A549 treated with AZD9567 at 1 μM for 4 hours (cell line): Measurements from ENCODE around the gene RANBP3L. TPM values are rescaled to one million over a fixed set of nuclear protein-coding genes. Genes with fewer than 3 reads are reported as not detected.

Experiments used
- total RNA-seq: library from RNA; stranded (reverse); fragments of 200-300 nt; extraction: Qiagen RNA extraction; gene quantifications from 5 replicates; pipeline ENCODE4 v1.2.3, GENCODE V29; 2022; ENCODE audit not compliant: insufficient read depth

Gene RANBP3L, protein sequence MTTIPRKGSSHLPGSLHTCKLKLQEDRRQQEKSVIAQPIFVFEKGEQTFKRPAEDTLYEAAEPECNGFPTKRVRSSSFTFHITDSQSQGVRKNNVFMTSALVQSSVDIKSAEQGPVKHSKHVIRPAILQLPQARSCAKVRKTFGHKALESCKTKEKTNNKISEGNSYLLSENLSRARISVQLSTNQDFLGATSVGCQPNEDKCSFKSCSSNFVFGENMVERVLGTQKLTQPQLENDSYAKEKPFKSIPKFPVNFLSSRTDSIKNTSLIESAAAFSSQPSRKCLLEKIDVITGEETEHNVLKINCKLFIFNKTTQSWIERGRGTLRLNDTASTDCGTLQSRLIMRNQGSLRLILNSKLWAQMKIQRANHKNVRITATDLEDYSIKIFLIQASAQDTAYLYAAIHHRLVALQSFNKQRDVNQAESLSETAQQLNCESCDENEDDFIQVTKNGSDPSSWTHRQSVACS
- total RNA-seq, result not detected in 5 replicates

DNA sequence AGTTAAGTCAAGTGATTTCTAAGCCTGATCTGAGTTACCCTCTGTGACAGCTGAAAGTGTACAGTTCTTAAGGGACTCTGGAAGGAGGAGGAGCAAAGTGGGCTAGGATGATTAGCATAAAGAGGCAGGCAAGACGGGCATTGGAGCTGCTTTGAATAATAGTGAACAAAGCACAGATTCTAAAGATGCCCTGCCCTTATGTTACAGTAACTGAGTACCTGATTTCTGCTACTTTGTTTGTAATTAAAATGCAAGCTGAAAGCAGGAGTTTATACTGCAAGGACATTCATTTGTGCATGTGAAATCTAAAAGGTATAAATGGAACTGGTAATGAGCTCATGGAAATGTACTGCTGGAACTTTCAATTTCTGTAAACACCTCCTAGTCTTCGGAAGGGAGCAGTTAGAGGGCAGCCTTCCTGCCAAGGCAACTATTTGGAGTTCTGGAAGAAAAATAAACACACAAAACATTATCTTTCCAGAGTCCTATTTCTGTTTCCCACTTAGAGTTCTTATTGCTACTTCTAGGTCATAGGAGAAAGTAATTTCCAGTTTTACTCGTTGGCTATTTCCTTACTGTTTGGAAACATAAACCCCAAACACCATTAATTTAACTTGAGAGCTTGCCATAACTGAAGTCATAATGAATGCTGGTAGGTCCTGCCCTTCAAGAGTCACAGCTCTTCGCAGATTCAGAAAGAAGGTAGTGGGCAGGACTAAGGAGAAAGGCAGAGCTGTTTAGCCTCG lies at the start of gene RANBP3L:
Gene RANBP3L, minus strand, starts transcription at position 45 of the 746 bp plus-strand sequence. CDS start 486 bp downstream, outside the sequence.

DNA sequence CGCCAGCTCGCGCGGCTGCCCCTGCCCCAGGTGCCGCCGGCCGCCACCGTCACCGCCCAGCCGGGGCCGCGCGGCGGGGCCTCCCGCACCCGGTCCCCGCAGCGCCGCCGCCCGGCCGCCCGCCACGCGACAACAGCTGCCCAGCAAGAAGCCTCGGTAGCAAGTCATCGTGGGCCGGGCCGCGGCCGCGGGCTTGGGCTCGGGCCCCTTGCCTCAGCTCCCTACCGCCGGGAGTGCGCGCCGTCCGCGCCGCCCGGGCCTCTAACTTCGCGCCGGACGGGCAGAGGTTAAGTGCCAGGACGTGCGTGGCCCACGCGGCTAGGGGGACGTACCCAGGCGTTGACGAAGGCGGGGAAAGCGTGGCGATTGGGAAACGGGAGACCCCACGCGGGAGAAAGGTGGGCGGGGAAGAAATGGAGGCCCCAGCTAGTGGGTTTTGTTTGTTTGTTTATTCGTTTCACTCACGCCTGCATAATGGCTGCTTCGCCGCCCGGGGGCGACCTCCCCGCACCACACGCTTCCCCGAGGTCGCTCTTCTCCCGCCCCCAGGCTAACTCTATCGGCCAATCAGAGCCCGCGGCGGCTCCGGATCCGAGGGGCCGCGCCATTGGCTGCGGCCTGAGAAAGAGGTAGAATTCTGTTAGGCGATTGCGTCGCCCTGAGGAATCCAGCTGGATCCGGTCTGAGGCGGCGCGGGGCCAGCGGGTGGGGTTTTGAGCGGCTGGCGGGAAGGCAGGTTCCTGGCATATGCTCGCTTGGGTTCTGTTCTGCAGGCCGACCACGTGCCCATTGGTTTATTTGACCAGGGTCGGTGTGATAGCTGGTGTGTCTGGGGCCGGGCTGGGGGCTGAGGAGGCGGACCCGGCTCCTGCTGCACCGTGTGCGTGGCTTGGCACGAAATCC lies 59.8 kb downstream of the RANBP3L start, which contains the start of gene NADK2:
Gene NADK2, minus strand, starts transcription at position 295 of the 903 bp plus-strand sequence. Its CDS starts 127 bp downstream, at position 168.

Other genes with a start within 250 kb of the RANBP3L start
- not detected in 5 replicates for gene UGT3A2, start 235.0 kb downstream of the RANBP3L start, total RNA-seq
- gene LMBRD2, start 150.0 kb downstream of the RANBP3L start, total RNA-seq, result 1.3 to 5.6 TPM (median 1.9 TPM) in 5 replicates
- 21.2 to 25.8 TPM (median 22.0 TPM) in 5 replicates for gene SKP2, start 149.8 kb downstream of the RANBP3L start, total RNA-seq
- 10.5 to 13.8 TPM (median 12.2 TPM) in 5 replicates for gene NADK2, start 60.0 kb downstream of the RANBP3L start, total RNA-seq